Gastrocnemius medialis (tissue), 4 donors: ENCODE results near the gene ZNF668.

Experiments
- POLR2A ChIP-seq, 2 donors: fragments of 450-650 bp; IDR thresholded peaks; one replicate each; pipeline ENCODE4 v1.6.1; 2017; ENCODE audit warnings: antibody characterized with exemption in 2 of 2, mild to moderate bottlenecking in 2 of 2, moderate library complexity in 2 of 2
- TF ChIP-seq, protein P1 (sequence below), 5 experiments: fragments of 450-650 bp in 3 of 5; fragments of 200-600 bp in 2 of 5; sonication (generic) in 2 of 5; IDR thresholded peaks in 4 of 5; conservative IDR thresholded peaks in 1 of 5; 1 replicate in 4 of 5; 2 replicates in 1 of 5; pipeline ENCODE4 v1.5.1; 2016 to 2019; ENCODE audit warnings: antibody characterized with exemption in 5 of 5, mild to moderate bottlenecking in 3 of 5, moderate library complexity in 3 of 5

DNA sequence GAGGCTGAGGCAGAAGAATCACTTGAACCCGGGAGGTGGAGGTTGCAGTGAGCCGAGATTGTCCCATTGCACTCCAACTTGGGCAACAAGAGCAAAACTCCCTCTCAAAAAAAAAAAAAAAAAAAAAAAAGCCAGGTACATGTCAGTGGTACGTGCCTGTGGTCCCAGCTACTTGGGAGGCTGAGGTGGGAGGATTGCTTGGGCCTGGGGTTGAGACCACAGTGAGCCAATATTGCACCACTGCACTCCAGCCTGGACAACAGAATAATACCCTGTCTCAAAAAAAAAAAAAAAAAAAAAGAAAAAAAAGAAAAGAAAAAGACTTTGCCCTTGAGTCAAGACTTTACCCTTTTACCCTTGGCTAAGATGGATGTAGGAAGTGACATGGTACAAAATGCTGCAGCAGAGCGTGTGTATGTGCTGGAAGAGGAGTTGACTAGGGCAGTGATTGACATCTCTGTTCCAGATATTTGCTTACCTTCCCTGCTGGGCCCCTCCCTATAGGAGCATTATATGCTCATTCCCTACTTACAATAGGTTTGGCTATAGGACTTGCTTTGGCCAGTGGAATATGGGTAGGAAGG, 30.1 kb downstream of the ZNF668 start:
- TF ChIP-seq, protein P1, sequence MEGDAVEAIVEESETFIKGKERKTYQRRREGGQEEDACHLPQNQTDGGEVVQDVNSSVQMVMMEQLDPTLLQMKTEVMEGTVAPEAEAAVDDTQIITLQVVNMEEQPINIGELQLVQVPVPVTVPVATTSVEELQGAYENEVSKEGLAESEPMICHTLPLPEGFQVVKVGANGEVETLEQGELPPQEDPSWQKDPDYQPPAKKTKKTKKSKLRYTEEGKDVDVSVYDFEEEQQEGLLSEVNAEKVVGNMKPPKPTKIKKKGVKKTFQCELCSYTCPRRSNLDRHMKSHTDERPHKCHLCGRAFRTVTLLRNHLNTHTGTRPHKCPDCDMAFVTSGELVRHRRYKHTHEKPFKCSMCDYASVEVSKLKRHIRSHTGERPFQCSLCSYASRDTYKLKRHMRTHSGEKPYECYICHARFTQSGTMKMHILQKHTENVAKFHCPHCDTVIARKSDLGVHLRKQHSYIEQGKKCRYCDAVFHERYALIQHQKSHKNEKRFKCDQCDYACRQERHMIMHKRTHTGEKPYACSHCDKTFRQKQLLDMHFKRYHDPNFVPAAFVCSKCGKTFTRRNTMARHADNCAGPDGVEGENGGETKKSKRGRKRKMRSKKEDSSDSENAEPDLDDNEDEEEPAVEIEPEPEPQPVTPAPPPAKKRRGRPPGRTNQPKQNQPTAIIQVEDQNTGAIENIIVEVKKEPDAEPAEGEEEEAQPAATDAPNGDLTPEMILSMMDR (IDR thresholded peaks at IDR 0.05 in 4 of 5, conservative IDR thresholded peaks at IDR 0.05 in 1 of 5) = no peak
- TF ChIP-seq POLR2A (IDR thresholded peaks at IDR 0.05) = no peak
